SK-N-SH treated with all-trans-retinoic acid at 6 μM for 48 hours (cell line): ENCODE measurements around the gene GOLGA5.

Experiments used
- ATAC-seq: fragments of 200-7000 bp; cut with Tn5 transposase; 3 replicates; pipeline ENCODE4 v1.9.1; 2020; ENCODE audit warnings: mild to moderate bottlenecking, moderate library complexity
- ARNTL ChIP-seq: fragments of 450-650 bp; formaldehyde crosslinking; IDR thresholded peaks from 2 replicates; pipeline ENCODE4 v1.5.0; 2020; ENCODE audit warnings: low read depth, mild to moderate bottlenecking, moderate library complexity, borderline replicate concordance
- BACH2 ChIP-seq: fragments of 250-450 bp; sonication (Bioruptor Pico); IDR thresholded peaks from 2 replicates; pipeline ENCODE4 v1.9.0; 2021; ENCODE audit warnings: mild to moderate bottlenecking, borderline replicate concordance
- CSDC2 ChIP-seq: fragments of 250-450 bp; sonication (Bioruptor Pico); IDR thresholded peaks from 2 replicates; pipeline ENCODE4 v1.5.0; 2020; ENCODE audit warnings: mild to moderate bottlenecking, moderate library complexity
- ESRRG ChIP-seq: fragments of 250-450 bp; sonication (Bioruptor Pico); IDR thresholded peaks from 2 replicates; pipeline ENCODE4 v1.6.1; 2021; ENCODE audit warnings: mild to moderate bottlenecking
- GLIS3 ChIP-seq: fragments of 250-450 bp; sonication (Bioruptor Pico); IDR thresholded peaks from 2 replicates; pipeline ENCODE4 v1.5.0; 2020; ENCODE audit warnings: mild to moderate bottlenecking, moderate library complexity
- ISL1 ChIP-seq: fragments of 250-450 bp; sonication (Bioruptor Pico); IDR thresholded peaks from 2 replicates; pipeline ENCODE4 v2.1.2; 2022; ENCODE audit warnings: mild to moderate bottlenecking, moderate library complexity
- OSR1 ChIP-seq: fragments of 250-450 bp; sonication (Bioruptor Pico); IDR thresholded peaks from 2 replicates; pipeline ENCODE4 v1.8.0; 2022; ENCODE audit warnings: moderate library complexity, mild to moderate bottlenecking, inconsistent platforms
- PPARA ChIP-seq: fragments of 250-450 bp; sonication (Bioruptor Pico); IDR thresholded peaks from 2 replicates; pipeline ENCODE4 v1.5.0; 2020; ENCODE audit warnings: mild to moderate bottlenecking, borderline replicate concordance
- RARB ChIP-seq: fragments of 250-450 bp; sonication (Bioruptor Pico); IDR thresholded peaks from 2 replicates; pipeline ENCODE4 v1.8.0; 2021; ENCODE audit warnings: mild to moderate bottlenecking, moderate library complexity
- SNAI2 ChIP-seq: fragments of 250-450 bp; sonication (Bioruptor Pico); IDR thresholded peaks from 2 replicates; pipeline ENCODE4 v1.5.0; 2020; ENCODE audit warnings: mild to moderate bottlenecking, moderate library complexity
- TCF4 ChIP-seq: fragments of 250-450 bp; sonication (Bioruptor Pico); IDR thresholded peaks from 2 replicates; pipeline ENCODE4 v1.8.0; 2021; ENCODE audit warnings: mild to moderate bottlenecking, moderate library complexity, borderline replicate concordance
- TOX ChIP-seq: fragments of 250-450 bp; sonication (Bioruptor Pico); IDR thresholded peaks from 2 replicates; pipeline ENCODE4 v1.8.0; 2021; ENCODE audit warnings: mild to moderate bottlenecking, moderate library complexity, borderline replicate concordance
- ZC3H10 ChIP-seq: fragments of 250-450 bp; sonication (Bioruptor Pico); IDR thresholded peaks from 2 replicates; pipeline ENCODE4 v1.5.1; 2021; ENCODE audit warnings: mild to moderate bottlenecking, moderate library complexity
- ZFP3 ChIP-seq: fragments of 250-450 bp; sonication (Bioruptor Pico); IDR thresholded peaks from 2 replicates; pipeline ENCODE4 v1.5.0; 2020; ENCODE audit warnings: mild to moderate bottlenecking, moderate library complexity
- ZFP30 ChIP-seq: fragments of 450-650 bp; formaldehyde crosslinking; IDR thresholded peaks from 2 replicates; pipeline ENCODE4 v1.5.0; 2022; ENCODE audit warnings: mild to moderate bottlenecking, moderate library complexity
- ZNF565 ChIP-seq: fragments of 450-650 bp; formaldehyde crosslinking; conservative IDR thresholded peaks from 2 replicates; pipeline ENCODE4 v1.5.0; 2020; ENCODE audit warnings: low read depth, mild to moderate bottlenecking, moderate library complexity
- ZNF70 ChIP-seq: fragments of 450-650 bp; formaldehyde crosslinking; IDR thresholded peaks from 2 replicates; pipeline ENCODE4 v1.5.0; 2020; ENCODE audit warnings: mild to moderate bottlenecking, moderate library complexity
- ZNF8 ChIP-seq: fragments of 450-650 bp; formaldehyde crosslinking; IDR thresholded peaks from 2 replicates; pipeline ENCODE4 v1.5.0; 2020; ENCODE audit warnings: mild to moderate bottlenecking, moderate library complexity
- TF ChIP-seq, protein P1 (sequence below): fragments of 250-450 bp; sonication (Bioruptor Pico); IDR thresholded peaks from 2 replicates; pipeline ENCODE4 v1.8.0; 2020; ENCODE audit warnings: mild to moderate bottlenecking, moderate library complexity, borderline replicate concordance
- TF ChIP-seq, protein P2 (sequence below): fragments of 250-450 bp; sonication (Bioruptor Pico); IDR thresholded peaks from 2 replicates; pipeline ENCODE4 v1.5.0; 2020; ENCODE audit warnings: mild to moderate bottlenecking, moderate library complexity
- TF ChIP-seq, protein P3 (sequence below): fragments of 250-450 bp; sonication (Bioruptor Pico); IDR thresholded peaks from 2 replicates; pipeline ENCODE4 v1.5.1; 2020; ENCODE audit warnings: low read depth, mild to moderate bottlenecking, moderate library complexity
- TF ChIP-seq, protein P4 (sequence below): fragments of 250-450 bp; sonication (Bioruptor Pico); IDR thresholded peaks from 2 replicates; pipeline ENCODE4 v1.8.0; 2021; ENCODE audit warnings: low read depth, mild to moderate bottlenecking, moderate library complexity, borderline replicate concordance

The GOLGA5 gene

DNA sequence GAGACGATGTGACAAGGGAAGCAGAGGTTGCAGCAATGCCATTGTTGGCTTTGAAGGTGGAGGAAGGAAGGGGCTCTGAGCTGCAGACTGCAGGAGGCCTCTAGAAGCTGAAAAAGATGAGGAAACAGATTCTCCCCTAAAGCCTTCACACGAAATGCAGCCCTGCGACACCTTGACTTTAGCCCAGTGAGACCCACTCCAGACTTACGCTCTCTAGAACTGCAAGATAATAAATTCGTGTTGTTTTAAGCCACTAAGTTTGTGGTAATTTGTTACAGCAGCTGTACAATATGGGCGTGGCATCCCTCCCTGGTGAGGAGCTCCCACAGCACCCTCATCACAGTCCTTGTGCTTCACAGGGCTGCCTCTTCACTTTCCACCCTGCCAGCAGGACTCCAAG, 53.2 kb downstream of the GOLGA5 start (continued):
- TF ChIP-seq, protein P1, sequence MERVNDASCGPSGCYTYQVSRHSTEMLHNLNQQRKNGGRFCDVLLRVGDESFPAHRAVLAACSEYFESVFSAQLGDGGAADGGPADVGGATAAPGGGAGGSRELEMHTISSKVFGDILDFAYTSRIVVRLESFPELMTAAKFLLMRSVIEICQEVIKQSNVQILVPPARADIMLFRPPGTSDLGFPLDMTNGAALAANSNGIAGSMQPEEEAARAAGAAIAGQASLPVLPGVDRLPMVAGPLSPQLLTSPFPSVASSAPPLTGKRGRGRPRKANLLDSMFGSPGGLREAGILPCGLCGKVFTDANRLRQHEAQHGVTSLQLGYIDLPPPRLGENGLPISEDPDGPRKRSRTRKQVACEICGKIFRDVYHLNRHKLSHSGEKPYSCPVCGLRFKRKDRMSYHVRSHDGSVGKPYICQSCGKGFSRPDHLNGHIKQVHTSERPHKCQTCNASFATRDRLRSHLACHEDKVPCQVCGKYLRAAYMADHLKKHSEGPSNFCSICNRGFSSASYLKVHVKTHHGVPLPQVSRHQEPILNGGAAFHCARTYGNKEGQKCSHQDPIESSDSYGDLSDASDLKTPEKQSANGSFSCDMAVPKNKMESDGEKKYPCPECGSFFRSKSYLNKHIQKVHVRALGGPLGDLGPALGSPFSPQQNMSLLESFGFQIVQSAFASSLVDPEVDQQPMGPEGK (CRISPR knock-in tag), result no peak
- no peak for TF ChIP-seq ZFP3 (CRISPR knock-in tag)
- TF ChIP-seq, all 23 proteins: peak for 0

DNA sequence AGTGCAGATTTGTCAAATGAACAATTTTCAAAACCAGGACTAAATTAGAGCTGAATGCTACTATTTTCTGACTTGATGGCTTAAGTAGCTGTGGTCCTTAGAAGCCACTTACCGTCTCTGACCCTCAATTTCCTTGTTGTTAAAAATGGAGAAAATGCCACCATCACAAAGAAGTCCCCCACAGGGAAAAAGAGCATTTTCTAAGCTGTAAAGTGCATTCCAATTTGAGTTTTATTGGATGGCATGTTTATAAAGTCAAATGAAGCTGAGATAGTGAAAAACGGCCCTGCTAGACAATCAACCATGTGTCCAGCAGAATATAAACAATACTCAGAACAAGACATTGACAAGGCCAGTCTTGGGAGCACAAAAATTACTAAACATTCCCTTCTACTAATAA, 53.6 kb downstream of the GOLGA5 start:
- TF ChIP-seq GLIS3 (CRISPR knock-in tag) (no peak), PPARA (CRISPR knock-in tag) (no peak), ISL1 (CRISPR knock-in tag) (no peak), CSDC2 (CRISPR knock-in tag) (no peak), ZNF8 (no peak), ZFP30 (CRISPR knock-in tag) (no peak), ZNF70 (no peak), ZFP3 (CRISPR knock-in tag) (no peak), BACH2 (CRISPR knock-in tag) (no peak), TCF4 (CRISPR knock-in tag) (no peak), SNAI2 (CRISPR knock-in tag) (no peak), RARB (no peak), OSR1 (CRISPR knock-in tag) (no peak), ZNF565 (CRISPR knock-in tag) (no peak), ESRRG (CRISPR knock-in tag) (no peak), ARNTL (CRISPR knock-in tag) (no peak)
- TF ChIP-seq, protein P2, sequence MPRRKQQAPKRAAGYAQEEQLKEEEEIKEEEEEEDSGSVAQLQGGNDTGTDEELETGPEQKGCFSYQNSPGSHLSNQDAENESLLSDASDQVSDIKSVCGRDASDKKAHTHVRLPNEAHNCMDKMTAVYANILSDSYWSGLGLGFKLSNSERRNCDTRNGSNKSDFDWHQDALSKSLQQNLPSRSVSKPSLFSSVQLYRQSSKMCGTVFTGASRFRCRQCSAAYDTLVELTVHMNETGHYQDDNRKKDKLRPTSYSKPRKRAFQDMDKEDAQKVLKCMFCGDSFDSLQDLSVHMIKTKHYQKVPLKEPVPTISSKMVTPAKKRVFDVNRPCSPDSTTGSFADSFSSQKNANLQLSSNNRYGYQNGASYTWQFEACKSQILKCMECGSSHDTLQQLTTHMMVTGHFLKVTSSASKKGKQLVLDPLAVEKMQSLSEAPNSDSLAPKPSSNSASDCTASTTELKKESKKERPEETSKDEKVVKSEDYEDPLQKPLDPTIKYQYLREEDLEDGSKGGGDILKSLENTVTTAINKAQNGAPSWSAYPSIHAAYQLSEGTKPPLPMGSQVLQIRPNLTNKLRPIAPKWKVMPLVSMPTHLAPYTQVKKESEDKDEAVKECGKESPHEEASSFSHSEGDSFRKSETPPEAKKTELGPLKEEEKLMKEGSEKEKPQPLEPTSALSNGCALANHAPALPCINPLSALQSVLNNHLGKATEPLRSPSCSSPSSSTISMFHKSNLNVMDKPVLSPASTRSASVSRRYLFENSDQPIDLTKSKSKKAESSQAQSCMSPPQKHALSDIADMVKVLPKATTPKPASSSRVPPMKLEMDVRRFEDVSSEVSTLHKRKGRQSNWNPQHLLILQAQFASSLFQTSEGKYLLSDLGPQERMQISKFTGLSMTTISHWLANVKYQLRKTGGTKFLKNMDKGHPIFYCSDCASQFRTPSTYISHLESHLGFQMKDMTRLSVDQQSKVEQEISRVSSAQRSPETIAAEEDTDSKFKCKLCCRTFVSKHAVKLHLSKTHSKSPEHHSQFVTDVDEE (CRISPR knock-in tag), result no peak
- TF ChIP-seq, protein P1 (CRISPR knock-in tag), result no peak
- TF ChIP-seq, protein P3, sequence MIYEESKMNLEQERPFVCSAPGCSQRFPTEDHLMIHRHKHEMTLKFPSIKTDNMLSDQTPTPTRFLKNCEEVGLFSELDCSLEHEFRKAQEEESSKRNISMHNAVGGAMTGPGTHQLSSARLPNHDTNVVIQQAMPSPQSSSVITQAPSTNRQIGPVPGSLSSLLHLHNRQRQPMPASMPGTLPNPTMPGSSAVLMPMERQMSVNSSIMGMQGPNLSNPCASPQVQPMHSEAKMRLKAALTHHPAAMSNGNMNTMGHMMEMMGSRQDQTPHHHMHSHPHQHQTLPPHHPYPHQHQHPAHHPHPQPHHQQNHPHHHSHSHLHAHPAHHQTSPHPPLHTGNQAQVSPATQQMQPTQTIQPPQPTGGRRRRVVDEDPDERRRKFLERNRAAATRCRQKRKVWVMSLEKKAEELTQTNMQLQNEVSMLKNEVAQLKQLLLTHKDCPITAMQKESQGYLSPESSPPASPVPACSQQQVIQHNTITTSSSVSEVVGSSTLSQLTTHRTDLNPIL, result no peak
- no peak for ATAC-seq

DNA sequence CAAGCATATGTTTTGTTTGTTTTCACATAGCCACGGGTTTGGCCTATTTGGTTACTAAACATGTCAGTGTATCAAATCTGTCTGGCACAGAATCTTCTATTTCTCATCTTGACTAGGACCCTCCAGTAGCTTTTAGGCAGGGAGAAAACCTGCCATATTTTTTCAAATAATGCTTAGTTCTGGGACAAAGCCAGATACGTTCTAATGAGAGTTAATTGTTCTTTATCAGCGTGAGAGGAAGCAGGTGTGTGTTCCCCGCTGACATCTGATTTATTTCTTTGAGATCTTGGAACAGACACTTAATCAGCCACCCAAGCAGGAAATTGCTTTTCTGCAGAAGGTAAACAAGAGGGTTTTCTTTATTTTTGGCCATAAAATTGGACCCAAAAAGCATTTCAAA, 54.8 kb downstream of the GOLGA5 start:
- ATAC-seq, result no peak

More for the DNA sequence above, 54.8 kb downstream of the GOLGA5 start:
- TF ChIP-seq, protein P3, result no peak
- TF ChIP-seq ARNTL (CRISPR knock-in tag), result no peak
- TF ChIP-seq TCF4 (CRISPR knock-in tag), result no peak; the same call in 1 of the 2 replicates
- TF ChIP-seq ZNF565 (CRISPR knock-in tag), result no peak
- no peak for TF ChIP-seq SNAI2 (CRISPR knock-in tag)
- no peak for TF ChIP-seq ISL1 (CRISPR knock-in tag)
- TF ChIP-seq, protein P2 (CRISPR knock-in tag), result no peak
- TF ChIP-seq ZC3H10, result no peak
- no peak for TF ChIP-seq OSR1 (CRISPR knock-in tag)
- TF ChIP-seq PPARA (CRISPR knock-in tag), result no peak
- TF ChIP-seq, protein P4, sequence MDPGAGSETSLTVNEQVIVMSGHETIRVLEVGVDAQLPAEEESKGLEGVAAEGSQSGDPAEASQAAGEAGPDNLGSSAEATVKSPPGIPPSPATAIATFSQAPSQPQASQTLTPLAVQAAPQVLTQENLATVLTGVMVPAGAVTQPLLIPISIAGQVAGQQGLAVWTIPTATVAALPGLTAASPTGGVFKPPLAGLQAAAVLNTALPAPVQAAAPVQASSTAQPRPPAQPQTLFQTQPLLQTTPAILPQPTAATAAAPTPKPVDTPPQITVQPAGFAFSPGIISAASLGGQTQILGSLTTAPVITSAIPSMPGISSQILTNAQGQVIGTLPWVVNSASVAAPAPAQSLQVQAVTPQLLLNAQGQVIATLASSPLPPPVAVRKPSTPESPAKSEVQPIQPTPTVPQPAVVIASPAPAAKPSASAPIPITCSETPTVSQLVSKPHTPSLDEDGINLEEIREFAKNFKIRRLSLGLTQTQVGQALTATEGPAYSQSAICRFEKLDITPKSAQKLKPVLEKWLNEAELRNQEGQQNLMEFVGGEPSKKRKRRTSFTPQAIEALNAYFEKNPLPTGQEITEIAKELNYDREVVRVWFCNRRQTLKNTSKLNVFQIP (CRISPR knock-in tag), result no peak
- no peak for TF ChIP-seq TOX (CRISPR knock-in tag)
- TF ChIP-seq GLIS3 (CRISPR knock-in tag), result no peak
- no peak for TF ChIP-seq ZFP3 (CRISPR knock-in tag)
- no peak for TF ChIP-seq ESRRG (CRISPR knock-in tag)
- no peak for TF ChIP-seq BACH2 (CRISPR knock-in tag)
- TF ChIP-seq CSDC2 (CRISPR knock-in tag), result no peak
- no peak for TF ChIP-seq ZNF8
- TF ChIP-seq ZNF70, result no peak
- no peak for TF ChIP-seq ZFP30 (CRISPR knock-in tag)
